K562 (cell line): ENCODE data around the gene BORCS8. TPM values are rescaled to one million over a fixed set of nuclear protein-coding genes. Genes with fewer than 3 reads are reported as not detected.

ENCODE experiments used
- ARID4B ChIP-seq: sonication (generic); formaldehyde crosslinking; IDR thresholded peaks from 2 replicates; pipeline ENCODE4 v1.8.0; 2022; ENCODE audit warnings: mild to moderate bottlenecking, missing genetic modification reagents
- CBFA2T2 ChIP-seq: fragments of 450-650 bp; conservative IDR thresholded peaks from 2 replicates; pipeline ENCODE4 v1.6.1; 2017; ENCODE audit warnings: mild to moderate bottlenecking
- CCAR2 ChIP-seq: fragments of 200-400 bp; formaldehyde crosslinking; IDR thresholded peaks from 2 replicates; pipeline ENCODE4 v1.6.1; 2017; ENCODE audit warnings: mild to moderate bottlenecking, low read depth, low read length
- CREB5 ChIP-seq: fragments of 250-450 bp; sonication (Bioruptor Pico); IDR thresholded peaks from 2 replicates; pipeline ENCODE4 v1.5.0; 2020; ENCODE audit warnings: mild to moderate bottlenecking
- ELK3 ChIP-seq: fragments of 450-650 bp; formaldehyde crosslinking; IDR thresholded peaks from 2 replicates; pipeline ENCODE4 v1.4.0; 2020; ENCODE audit warnings: mild to moderate bottlenecking
- HCFC1 ChIP-seq: IDR thresholded peaks from 2 replicates; pipeline ENCODE4 v1.6.1; 2012; ENCODE audit warnings: low read depth, low read length, improper control_type of control experiment
- IRF9 ChIP-seq: fragments of 450-650 bp; IDR thresholded peaks from 2 replicates; pipeline ENCODE4 v1.6.1; 2016; ENCODE audit warnings: missing biosample characterization, missing genetic modification characterization
- MEF2D ChIP-seq: conservative IDR thresholded peaks from 2 replicates; pipeline ENCODE4 v1.6.1; 2016; ENCODE audit warnings: low read depth, missing genetic modification characterization, missing compliant biosample characterization
- POLR2G ChIP-seq: fragments of 200-400 bp; formaldehyde crosslinking; IDR thresholded peaks from 2 replicates; pipeline ENCODE4 v1.6.1; 2017; ENCODE audit warnings: low read depth, mild to moderate bottlenecking, antibody characterized with exemption, low read length, moderate library complexity
- SIN3A ChIP-seq, 2 experiments: fragments of 150-350 bp in 1 of 2; IDR thresholded peaks; 2 replicates each; pipeline ENCODE4 v1.6.1; 2011 to 2016; ENCODE audit warnings: borderline replicate concordance in 2 of 2, low read depth in 2 of 2, low read length in 2 of 2, mild to moderate bottlenecking in 2 of 2, moderate library complexity in 2 of 2; ENCODE audit not compliant: control insufficient read depth in 1 of 2
- SMAD4 ChIP-seq: fragments of 250-450 bp; sonication (Bioruptor Pico); conservative IDR thresholded peaks from 2 replicates; pipeline ENCODE4 v1.8.0; 2021; ENCODE audit warnings: inconsistent platforms, mild to moderate bottlenecking, moderate library complexity
- TCF7L2 ChIP-seq: fragments of 150-350 bp; IDR thresholded peaks from 2 replicates; pipeline ENCODE4 v1.6.1; 2016; ENCODE audit warnings: low read depth, mild to moderate bottlenecking, low read length, moderate library complexity
- USF2 ChIP-seq: sonication (generic); formaldehyde crosslinking; IDR thresholded peaks from 2 replicates; pipeline ENCODE4 v1.5.0; 2020; ENCODE audit warnings: missing genetic modification reagents
- XRCC3 ChIP-seq: fragments of 450-650 bp; IDR thresholded peaks from 2 replicates; pipeline ENCODE4 v1.6.1; 2017; ENCODE audit warnings: mild to moderate bottlenecking, moderate library complexity
- ZNF445 ChIP-seq: fragments of 250-450 bp; sonication (Bioruptor Pico); IDR thresholded peaks from 2 replicates; pipeline ENCODE4 v1.4.0; 2020; ENCODE audit warnings: low read depth, mild to moderate bottlenecking, moderate library complexity
- ZNF778 ChIP-seq: fragments of 450-650 bp; formaldehyde crosslinking; IDR thresholded peaks from 2 replicates; pipeline ENCODE4 v1.4.0; 2020; ENCODE audit warnings: mild to moderate bottlenecking, moderate library complexity
- ZSCAN29 ChIP-seq: fragments of 450-650 bp; IDR thresholded peaks from 2 replicates; pipeline ENCODE4 v1.6.1; 2017
- polyA plus RNA-seq, 8 experiments: library from polyadenylated mRNA; depleted of rRNA in 4 of 8; stranded (reverse) in 5 of 8; unstranded in 3 of 8; fragments of >200 nt; fragmentation: Nextera tagmentation in 2 of 8; fragmentation: Illumina TruSeq in 1 of 8; extraction: Ambion mirVana in 2 of 8; extraction: Trizol in 1 of 8; gene quantifications; 2 replicates each; pipeline versions ENCODE4 v1.2.1 to v1.2.3, GENCODE V29; 2011 to 2014; ENCODE audit warnings: inconsistent platforms in 1 of 8, missing spikeins in 1 of 8
- total RNA-seq, 7 experiments: library from RNA; depleted of rRNA in 6 of 7; stranded (reverse); fragments of >200 nt in 6 of 7; fragmentation: Illumina TruSeq in 2 of 7; extraction: Trizol in 2 of 7; gene quantifications; 2 replicates each; pipeline versions ENCODE4 v1.2.1 to v1.2.3, GENCODE V29; 2011 to 2021; ENCODE audit warnings: low replicate concordance in 1 of 7

BORCS8 gene
- total and polyA plus RNA-seq, 9 of the 15 experiments (the other 6 are each of a cell fraction or from before 2014, with no cell fraction given): 4.6 to 33.6 (median 16.3) TPM

GRCh38 chr19:19134687-19135158 lies 57.2 kb downstream of the BORCS8 start (continued):
- TF ChIP-seq ZNF778: no peak
- TF ChIP-seq XRCC3: no peak
- no peak for TF ChIP-seq ELK3 (CRISPR knock-in tag)
- no peak for TF ChIP-seq IRF9
- no peak for TF ChIP-seq ZNF445 (CRISPR knock-in tag)
- TF ChIP-seq TCF7L2: no peak
- peak; percentile 46 to 87; a peak in 2 of 4 replicates for TF ChIP-seq SIN3A (IDR thresholded peaks at IDR 0.05; ENCODE audit: borderline replicate concordance in 2 of 2, control insufficient read depth in 1 of 2, low read depth in 2 of 2, low read length in 2 of 2)
- no peak for TF ChIP-seq ZSCAN29
- peak; percentile 89 for TF ChIP-seq POLR2G
- TF ChIP-seq ARID4B (CRISPR knock-in tag): peak; percentile 77
- peak; percentile 78 for TF ChIP-seq SMAD4 (CRISPR knock-in tag)
- TF ChIP-seq HCFC1: no peak
- no peak for TF ChIP-seq CREB5 (CRISPR knock-in tag)
- TF ChIP-seq USF2 (CRISPR knock-in tag): no peak
- TF ChIP-seq CBFA2T2: no peak
- no peak for TF ChIP-seq CCAR2
- peak; percentile 96 for TF ChIP-seq MEF2D (tag)
